GM21381 (cell line): Measurements from ENCODE around the gene MEIS2.
"Not testable (repeated sequence)": the region's sequence is repeated elsewhere in the genome, so short reads cannot be mapped to it uniquely, and the experiment has no call there.

Experiments
- ATAC-seq: cut with Tn5 transposase; IDR thresholded peaks from one replicate; pipeline ENCODE4 v1.9.1; 2021; ENCODE audit warnings: mild to moderate bottlenecking, moderate library complexity; ENCODE audit not compliant: unreplicated experiment

Gene MEIS2

GRCh38 chr15:37014137-37014536 is 86.2 kb downstream of the MEIS2 start:
- ATAC-seq = no peak

- no peak for ATAC-seq
Measured at GRCh38 chr15:37010595-37010994, 89.8 kb downstream of the MEIS2 start.

DNA sequence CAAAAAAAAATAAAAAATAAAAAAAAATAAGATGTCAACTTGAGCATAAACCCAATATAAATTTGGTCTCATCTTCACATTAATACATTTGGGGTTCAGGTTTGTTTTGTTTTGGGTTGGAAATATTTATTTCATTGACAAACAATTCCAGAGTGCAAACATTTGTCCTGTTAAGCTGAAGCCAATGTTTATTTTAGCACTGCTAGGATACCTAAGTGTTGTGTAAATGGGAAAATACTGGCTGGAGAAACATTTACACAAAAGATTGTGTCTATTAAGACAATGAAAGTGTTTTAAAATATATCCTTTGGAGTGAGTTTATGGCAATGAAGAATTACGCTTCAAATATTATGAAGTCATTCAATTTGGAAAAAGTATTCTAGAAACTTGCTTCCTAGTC is 91.1 kb downstream of the MEIS2 start:
- no peak for ATAC-seq

DNA sequence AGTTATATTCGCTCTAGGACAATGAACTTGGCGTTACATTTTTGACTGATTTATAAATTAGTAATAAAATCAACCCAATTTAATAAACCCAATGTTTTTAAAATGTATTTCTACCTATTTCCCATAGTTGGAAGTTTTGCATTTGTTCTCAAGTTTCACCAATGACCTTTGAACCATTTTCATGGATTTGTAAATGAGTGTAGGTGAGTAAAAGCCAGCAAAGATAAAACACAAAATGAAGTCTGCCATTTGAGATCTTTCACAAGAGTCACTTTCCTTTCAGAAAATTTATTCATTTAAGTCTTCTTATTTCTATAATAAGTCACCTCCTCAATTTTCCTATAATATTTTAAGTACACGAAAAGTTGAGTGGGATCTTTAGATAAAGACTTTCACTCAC is 92.1 kb downstream of the MEIS2 start:
- ATAC-seq = no peak

DNA sequence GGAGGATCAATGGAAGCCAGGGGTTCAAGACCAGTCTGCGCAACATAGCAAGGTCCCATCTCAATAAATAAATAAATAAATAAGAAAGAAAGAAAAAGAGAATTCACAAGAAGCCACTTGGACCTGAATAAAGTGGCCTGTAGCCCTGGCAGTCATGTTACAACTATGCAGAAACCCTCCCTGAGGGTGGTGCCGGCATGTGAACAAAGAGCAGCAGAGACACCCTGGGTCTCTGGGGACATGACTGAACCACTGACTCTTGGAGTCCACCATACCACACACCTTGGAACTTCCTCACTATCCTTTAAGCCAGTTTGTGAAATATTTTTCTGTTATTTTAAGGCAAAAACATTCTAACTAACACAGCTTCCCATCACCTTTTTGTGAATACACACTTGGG is 93.0 kb downstream of the MEIS2 start:
- ATAC-seq = no peak

DNA sequence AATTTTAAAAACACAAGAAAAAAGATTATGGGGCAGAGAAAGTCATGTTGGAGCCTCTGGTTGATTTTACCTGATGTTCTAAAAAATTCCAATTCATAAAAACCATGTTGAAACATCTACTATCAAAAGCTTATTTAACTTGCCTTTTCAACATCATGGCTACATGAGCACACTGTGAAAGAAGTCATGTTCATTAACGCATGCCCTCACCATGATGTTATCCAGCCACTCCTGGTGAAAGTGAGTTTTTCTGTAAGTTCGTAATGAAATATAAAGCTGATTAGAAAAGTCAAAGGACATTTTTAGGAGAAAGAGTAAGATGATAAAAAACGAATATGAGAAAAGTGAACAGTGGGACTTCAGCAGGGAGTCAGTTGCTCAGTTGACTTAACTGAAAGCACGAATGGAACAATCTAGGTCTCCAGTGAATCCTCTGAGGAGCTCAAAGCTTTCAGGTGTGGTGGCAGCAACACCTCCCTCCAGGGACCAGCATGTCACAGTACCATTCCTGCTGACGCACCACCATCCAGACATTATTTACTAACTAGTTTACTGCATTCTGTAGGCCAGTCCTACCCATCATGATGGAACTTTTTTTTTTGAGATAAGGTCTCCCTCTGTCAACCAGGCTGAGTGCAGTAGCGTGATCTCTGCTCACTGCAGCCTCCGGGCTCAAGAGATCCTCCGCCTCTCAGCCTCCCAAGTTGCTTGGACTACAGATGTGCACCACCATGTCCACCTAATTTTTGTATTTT is 95.2 kb downstream of the MEIS2 start:
- ATAC-seq = no peak

DNA sequence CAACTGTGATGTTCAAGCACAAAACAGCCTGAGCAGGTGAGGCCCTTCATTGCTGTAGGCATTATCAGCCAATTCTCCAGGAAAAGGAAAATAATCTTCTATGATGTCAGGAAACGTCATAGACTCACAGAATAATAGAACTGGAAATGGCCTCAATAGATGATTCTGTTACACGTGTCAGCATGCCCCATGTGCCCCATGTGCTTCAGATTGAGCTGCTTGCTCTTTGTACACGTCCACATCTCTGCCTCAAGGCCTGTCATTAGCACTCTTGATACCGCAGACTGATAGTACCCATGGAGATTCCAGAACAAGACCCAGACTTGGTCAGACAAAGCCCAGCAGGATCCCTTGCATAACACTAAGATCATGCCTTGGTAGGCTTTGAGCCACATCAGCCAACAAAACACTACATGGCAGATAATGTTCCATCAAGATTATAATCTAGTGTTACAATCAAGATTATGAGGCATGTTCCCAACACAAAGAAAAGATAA is 95.9 kb downstream of the MEIS2 start:
- ATAC-seq = no peak

- no peak for ATAC-seq
Measured at GRCh38 chr15:37002041-37002672, 98.2 kb downstream of the MEIS2 start.

- no peak for ATAC-seq
Measured at GRCh38 chr15:37001417-37001816, 98.9 kb downstream of the MEIS2 start.

- ATAC-seq = no peak
Measured at GRCh38 chr15:36999778-37000177, 100.6 kb downstream of the MEIS2 start.

GRCh38 chr15:36996538-36997181 is 103.7 kb downstream of the MEIS2 start:
- no peak for ATAC-seq

DNA sequence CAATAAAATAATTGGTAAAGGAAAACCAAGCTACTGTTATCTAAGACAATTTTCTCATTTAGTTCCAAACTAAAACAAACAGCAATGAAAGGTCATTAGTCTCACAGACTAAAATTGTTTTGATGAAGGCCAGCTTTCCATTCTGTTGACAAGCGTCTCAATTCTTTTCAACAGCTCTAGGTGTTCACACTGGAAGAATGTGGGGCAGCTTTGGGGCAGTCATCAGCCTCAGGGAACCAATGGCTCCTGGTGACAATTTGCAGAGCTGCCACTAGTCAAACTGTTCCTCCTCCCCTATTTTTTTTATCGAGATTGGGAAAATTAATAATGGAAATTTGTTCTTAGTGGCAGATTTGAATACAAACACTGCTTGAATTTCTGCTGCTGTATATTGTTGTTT is 104.2 kb downstream of the MEIS2 start:
- ATAC-seq = no peak

DNA sequence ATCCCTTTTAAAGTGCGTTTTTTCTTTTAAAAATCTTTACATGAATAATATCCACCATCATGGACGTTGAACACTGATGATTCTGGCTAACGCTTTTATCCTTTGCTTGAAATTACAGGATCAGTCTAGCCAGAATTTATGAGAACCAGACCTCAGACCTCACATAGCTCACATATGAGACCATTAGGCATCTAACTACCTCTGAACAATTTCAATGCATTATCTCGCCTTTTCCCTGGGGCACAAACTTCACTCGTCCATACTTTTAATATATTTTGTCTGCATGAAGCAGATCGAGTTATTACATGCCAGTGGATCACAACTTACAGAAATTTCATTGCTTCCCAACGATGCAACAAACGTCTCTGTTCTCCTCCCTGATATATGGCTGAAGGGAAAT is 105.6 kb downstream of the MEIS2 start:
- no peak for ATAC-seq

GRCh38 chr15:36992454-36992853 is 107.9 kb downstream of the MEIS2 start:
- ATAC-seq = no peak

- ATAC-seq = no peak
Measured at GRCh38 chr15:36988947-36989346, 111.4 kb downstream of the MEIS2 start.

GRCh38 chr15:36982430-36982829 is 117.9 kb downstream of the MEIS2 start:
- ATAC-seq = no peak

DNA sequence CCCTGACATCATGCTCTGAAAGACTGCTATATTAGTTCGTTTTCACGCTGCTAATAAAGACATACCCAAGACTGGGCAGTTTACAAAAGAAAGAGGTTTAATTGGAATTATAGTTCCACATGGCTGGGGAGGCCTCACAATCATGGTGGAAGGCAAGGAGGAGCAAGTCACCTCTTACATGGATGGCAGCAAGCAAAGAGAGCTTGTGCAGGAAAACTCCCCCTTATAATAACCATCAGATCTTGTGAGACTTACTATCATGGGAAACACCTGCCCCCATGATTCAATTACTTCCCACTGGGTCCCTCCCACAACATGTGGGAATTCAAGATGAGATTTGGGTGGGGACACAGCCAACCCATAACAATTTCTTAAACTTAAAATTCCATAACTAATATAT is 120.1 kb downstream of the MEIS2 start:
- not testable (repeated sequence) for ATAC-seq

DNA sequence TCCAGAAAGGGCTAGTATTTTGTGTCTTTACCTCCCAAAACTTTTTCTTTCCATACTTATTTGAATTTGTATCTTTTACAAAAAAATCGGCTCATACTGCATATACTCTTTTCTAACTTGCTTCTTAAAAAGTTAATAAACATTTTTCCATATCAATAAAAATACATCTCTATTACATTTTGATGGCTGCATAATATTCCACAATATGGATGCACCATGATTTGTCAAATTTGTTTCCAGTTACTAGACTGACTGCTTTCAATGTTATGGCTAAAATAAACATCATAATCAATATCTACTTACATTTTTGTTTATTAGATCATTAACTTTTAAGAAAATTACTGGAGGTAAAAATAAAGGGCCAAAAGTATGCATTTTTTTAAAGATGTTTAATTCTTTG is 121.7 kb downstream of the MEIS2 start:
- ATAC-seq = no peak

GRCh38 chr15:36978126-36978525 is 122.2 kb downstream of the MEIS2 start:
- no peak for ATAC-seq

GRCh38 chr15:36977659-36978058 is 122.7 kb downstream of the MEIS2 start:
- ATAC-seq = no peak

DNA sequence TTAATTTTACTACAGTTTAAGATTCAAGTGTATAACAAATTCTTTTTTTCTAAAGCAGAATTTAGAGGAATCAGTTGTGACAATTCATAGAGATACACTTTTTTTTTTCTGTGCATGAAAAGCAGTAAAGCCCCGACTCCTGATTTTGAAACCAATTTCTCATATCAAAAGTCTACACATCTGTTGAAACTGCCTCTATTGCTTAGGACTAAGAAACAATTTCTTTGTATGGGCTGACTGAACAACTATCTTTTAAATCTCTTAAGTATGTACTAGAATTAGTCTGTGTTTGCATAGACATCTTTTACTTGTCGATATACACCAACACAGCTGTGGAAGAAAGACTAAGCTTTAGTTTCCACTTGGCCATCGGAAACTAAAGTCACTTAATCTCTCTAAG is 127.6 kb downstream of the MEIS2 start:
- no peak for ATAC-seq

- no peak for ATAC-seq
Measured at GRCh38 chr15:36970522-36970921, 129.8 kb downstream of the MEIS2 start.
